ENCODE results near the gene MEX3A.
A peak's percentile ranks its signal among the peaks of the same experiment; 100 is the strongest.
"Not testable (repeated sequence)": the region's sequence is repeated elsewhere in the genome, so short reads cannot be mapped to it uniquely, and the experiment has no call there.

The MEX3A gene

GRCh38 chr1:156118177-156118868 is 36.1 kb upstream of the MEX3A start:
- DNase-seq: no peak

GRCh38 chr1:156117414-156118176 is 35.3 kb upstream of the MEX3A start:
- no peak for DNase-seq

GRCh38 chr1:156116731-156117130 is 34.5 kb upstream of the MEX3A start:
- DNase-seq: not testable (repeated sequence)

- no peak for DNase-seq
Observed at GRCh38 chr1:156115514-156116374, 33.5 kb upstream of the MEX3A start.

- DNase-seq: no peak
Observed at GRCh38 chr1:156114919-156115513, 32.8 kb upstream of the MEX3A start.

GRCh38 chr1:156114101-156114918 is 32.0 kb upstream of the MEX3A start, which contains the start of gene LMNA:
Gene LMNA (plus strand): TSS chr1:156114711. CDS start chr1:156114919, 208 bp downstream.
- DNase-seq: peak; percentile 67

GRCh38 chr1:156113282-156113950 is 31.2 kb upstream of the MEX3A start:
- DNase-seq: no peak

GRCh38 chr1:156112276-156113137 is 30.2 kb upstream of the MEX3A start:
- no peak for DNase-seq

GRCh38 chr1:156111355-156111962 is 29.2 kb upstream of the MEX3A start:
- DNase-seq: no peak

GRCh38 chr1:156110252-156110651 is 28.0 kb upstream of the MEX3A start:
- no peak for DNase-seq

- DNase-seq: no peak
Observed at GRCh38 chr1:156108664-156109241, 26.5 kb upstream of the MEX3A start.

GRCh38 chr1:156108057-156108456 is 25.8 kb upstream of the MEX3A start:
- DNase-seq: no peak

- DNase-seq: no peak
Observed at GRCh38 chr1:156106624-156107488, 24.6 kb upstream of the MEX3A start.

GRCh38 chr1:156104861-156105832 is 22.9 kb upstream of the MEX3A start:
- DNase-seq: no peak

GRCh38 chr1:156104065-156104810 is 22.0 kb upstream of the MEX3A start:
- DNase-seq: peak; percentile 92

- no peak for DNase-seq
Observed at GRCh38 chr1:156103521-156103947, 21.3 kb upstream of the MEX3A start.
